Effector memory CD4-positive, alpha-beta T cell (primary cell): ENCODE measurements around the gene KMT2B.
A peak's percentile ranks its signal among the peaks of the same experiment; 100 is the strongest.

Experiments
- DNase-seq, 3 donors: peaks; one replicate each; pipeline ENCODE4 v3.0.0-alpha.2; 2020
- H3K27ac ChIP-seq: 2 replicates; pipeline ENCODE4 v1.7.0; 2013; ENCODE audit warnings: mild to moderate bottlenecking, low read length, moderate library complexity; ENCODE audit not compliant: insufficient read depth, poor library complexity, severe bottlenecking
- H3K27me3 ChIP-seq: replicated peaks from 2 replicates; pipeline ENCODE4 v1.7.0; 2013; ENCODE audit warnings: mild to moderate bottlenecking, low read length; ENCODE audit not compliant: insufficient read depth, control insufficient read depth, poor library complexity, severe bottlenecking
- H3K36me3 ChIP-seq: 2 replicates; pipeline ENCODE4 v1.7.0; 2013; ENCODE audit warnings: mild to moderate bottlenecking, low read length, moderate library complexity; ENCODE audit not compliant: control insufficient read depth, insufficient read depth
- H3K4me1 ChIP-seq: 2 replicates; pipeline ENCODE4 v1.7.0; 2013; ENCODE audit warnings: low read length, mild to moderate bottlenecking; ENCODE audit not compliant: control insufficient read depth, insufficient read depth, poor library complexity, severe bottlenecking
- H3K4me3 ChIP-seq: 2 replicates; pipeline ENCODE4 v1.7.0; 2013; ENCODE audit warnings: low read length, low read depth, mild to moderate bottlenecking; ENCODE audit not compliant: insufficient read depth, poor library complexity, severe bottlenecking
- H3K9me3 ChIP-seq: 2 replicates; pipeline ENCODE4 v1.7.0; 2013; ENCODE audit warnings: mild to moderate bottlenecking, low read length, moderate library complexity; ENCODE audit not compliant: control insufficient read depth

The KMT2B gene

DNA sequence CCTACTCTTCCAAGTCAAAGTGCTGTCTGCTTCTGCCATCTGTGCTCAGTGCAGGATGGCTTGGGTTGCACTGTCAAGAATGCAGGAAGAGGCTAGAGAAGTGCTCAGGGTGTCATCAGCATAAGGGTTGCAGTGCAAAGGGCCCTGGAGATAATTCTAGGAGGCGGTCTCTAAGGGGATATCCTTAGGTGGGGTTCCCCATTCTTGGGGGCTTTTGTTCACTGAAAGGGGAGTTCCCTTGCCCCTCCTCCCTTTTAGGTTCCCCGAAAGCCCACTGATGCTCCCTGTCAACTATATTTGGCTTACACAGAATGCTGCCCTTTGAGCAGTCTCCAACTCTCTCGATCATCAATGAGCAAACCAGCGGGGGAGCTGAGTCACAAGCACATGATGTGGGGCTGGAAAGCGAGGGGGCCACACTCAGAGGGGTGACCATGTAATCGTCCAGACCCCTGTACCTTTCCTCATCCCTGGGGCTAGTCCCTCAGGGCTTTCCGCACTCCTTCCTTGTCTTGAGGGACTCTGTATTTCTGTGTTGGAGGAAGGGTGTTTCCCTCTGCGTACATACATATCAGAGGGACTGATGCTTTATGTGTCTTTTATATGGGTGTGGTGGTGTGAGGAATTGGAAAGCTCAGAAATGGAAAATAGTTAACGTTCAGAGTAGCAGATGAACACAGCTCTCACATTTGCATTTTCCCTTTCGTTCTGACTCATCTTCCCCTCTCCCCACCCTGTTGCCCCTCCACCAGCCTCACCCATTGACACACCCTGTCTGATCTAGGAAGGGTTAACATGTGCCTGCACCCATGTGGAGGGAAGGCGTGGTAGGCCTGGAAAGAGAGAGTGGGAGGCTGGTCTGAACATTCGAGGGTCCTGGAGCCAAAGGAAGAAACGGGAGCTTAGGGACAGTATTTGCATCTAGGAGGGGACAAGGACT is 6.7 kb upstream of the KMT2B start:
- H3K27ac ChIP-seq = no peak overlapping the region
- no peaks in the 10 kb centered on the region for H3K36me3 ChIP-seq
- no peak for DNase-seq
- H3K9me3 ChIP-seq = no peaks in the 10 kb centered on the region
- H3K4me3 ChIP-seq = no peak overlapping the region
- H3K27me3 ChIP-seq = no peaks in the 10 kb centered on the region
- H3K4me1 ChIP-seq = peaks cover 28% of the 10 kb centered on the region

DNA sequence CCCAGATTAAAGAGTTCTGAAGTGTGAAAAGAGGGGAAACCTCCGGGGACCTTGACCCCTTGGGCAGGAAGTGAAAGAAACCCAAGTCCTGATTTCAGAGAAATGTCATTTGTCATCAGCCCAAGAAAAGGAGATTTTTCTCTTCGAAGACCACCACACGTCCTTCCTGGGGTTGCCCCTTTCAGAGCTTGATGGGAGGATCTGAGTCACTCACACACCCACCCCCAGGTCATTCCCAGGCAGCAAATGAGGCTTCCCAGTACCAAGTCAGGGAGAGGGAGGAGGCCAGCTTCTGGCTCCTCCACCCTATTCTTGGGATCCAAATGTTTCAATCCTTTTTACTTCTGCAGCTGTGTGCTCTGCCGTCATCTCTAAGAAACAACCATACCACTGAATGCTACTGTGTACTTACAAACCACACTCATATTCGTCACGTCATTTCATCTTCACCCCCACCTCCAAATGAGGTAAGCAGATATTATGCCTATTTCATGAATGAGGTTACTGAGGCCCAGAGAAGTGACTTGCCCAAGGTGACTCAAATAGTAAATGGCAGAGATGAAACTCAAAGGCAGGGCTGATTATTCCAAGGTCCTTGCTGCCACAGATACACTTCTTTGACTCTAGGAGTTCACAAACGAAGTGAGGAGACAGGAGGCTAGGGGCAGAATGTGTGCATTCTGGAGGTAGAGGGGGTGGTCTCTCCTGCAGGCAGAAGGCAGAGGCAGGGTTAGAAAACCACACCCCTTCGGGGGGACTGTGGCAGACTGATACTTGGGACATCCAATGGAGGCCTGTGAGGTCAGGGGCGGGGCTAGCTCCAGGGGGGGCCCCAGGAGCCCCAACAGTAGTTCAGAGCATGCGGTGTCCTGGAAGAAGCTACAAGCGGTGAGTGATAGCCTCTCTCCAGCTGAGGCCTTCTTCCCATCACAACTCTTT is 5.0 kb upstream of the KMT2B start:
- DNase-seq = peak in 1 of 3 donors; percentile 17

GRCh38 chr19:35713506-35713850 is 4.3 kb upstream of the KMT2B start:
- no peaks in the 10 kb centered on the region for H3K36me3 ChIP-seq
- peak overlapping the region; percentile 31 for H3K27ac ChIP-seq
- H3K4me1 ChIP-seq = peaks cover 41% of the 10 kb centered on the region
- H3K4me3 ChIP-seq = no peak overlapping the region
- H3K27me3 ChIP-seq = no peaks in the 10 kb centered on the region
- no peak for DNase-seq
- H3K9me3 ChIP-seq = no peaks in the 10 kb centered on the region

More for the DNA sequence above, 5.0 kb upstream of the KMT2B start:
- peak overlapping the region; percentile 31 for H3K27ac ChIP-seq
- no peaks in the 10 kb centered on the region for H3K9me3 ChIP-seq
- no peaks in the 10 kb centered on the region for H3K27me3 ChIP-seq
- no peak overlapping the region for H3K4me3 ChIP-seq
- no peaks in the 10 kb centered on the region for H3K36me3 ChIP-seq
- H3K4me1 ChIP-seq = peaks cover 40% of the 10 kb centered on the region

- Histone ChIP-seq H3K9me3 (no peaks in the 10 kb centered on the region), H3K27ac (no peak overlapping the region), H3K36me3 (no peaks in the 10 kb centered on the region), H3K4me1 (peaks cover 46% of the 10 kb centered on the region), H3K27me3 (no peaks in the 10 kb centered on the region), H3K4me3 (no peak overlapping the region)
- no peak for DNase-seq
Observed at GRCh38 chr19:35713904-35714495, 3.8 kb upstream of the KMT2B start.

DNA sequence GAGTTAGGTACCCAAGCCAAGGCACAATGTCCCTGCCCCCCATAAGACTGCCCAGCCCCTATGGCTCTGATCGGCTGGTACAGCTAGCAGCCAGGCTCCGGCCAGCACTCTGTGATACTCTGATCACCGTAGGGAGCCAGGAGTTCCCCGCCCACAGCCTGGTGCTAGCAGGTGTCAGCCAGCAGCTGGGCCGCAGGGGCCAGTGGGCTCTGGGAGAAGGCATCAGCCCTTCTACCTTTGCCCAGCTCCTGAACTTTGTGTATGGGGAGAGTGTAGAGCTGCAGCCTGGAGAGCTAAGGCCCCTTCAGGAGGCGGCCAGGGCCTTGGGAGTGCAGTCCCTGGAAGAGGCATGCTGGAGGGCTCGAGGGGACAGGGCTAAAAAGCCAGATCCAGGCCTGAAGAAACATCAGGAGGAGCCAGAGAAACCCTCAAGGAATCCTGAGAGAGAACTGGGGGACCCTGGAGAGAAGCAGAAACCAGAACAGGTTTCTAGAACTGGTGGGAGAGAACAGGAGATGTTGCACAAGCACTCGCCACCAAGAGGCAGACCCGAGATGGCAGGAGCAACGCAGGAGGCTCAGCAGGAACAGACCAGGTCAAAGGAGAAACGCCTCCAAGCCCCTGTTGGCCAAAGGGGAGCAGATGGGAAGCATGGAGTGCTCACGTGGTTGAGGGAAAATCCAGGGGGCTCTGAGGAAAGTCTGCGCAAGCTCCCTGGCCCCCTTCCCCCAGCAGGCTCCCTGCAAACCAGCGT is 3.0 kb upstream of the KMT2B start:
- Histone ChIP-seq H3K27me3 (no peaks in the 10 kb centered on the region), H3K27ac (no peak overlapping the region), H3K4me1 (peaks cover 52% of the 10 kb centered on the region), H3K36me3 (no peaks in the 10 kb centered on the region), H3K4me3 (no peak overlapping the region), H3K9me3 (no peaks in the 10 kb centered on the region)
- no peak for DNase-seq

- H3K4me3 ChIP-seq = no peak overlapping the region
Observed at GRCh38 chr19:35715355-35715809, 2.4 kb upstream of the KMT2B start.

DNA sequence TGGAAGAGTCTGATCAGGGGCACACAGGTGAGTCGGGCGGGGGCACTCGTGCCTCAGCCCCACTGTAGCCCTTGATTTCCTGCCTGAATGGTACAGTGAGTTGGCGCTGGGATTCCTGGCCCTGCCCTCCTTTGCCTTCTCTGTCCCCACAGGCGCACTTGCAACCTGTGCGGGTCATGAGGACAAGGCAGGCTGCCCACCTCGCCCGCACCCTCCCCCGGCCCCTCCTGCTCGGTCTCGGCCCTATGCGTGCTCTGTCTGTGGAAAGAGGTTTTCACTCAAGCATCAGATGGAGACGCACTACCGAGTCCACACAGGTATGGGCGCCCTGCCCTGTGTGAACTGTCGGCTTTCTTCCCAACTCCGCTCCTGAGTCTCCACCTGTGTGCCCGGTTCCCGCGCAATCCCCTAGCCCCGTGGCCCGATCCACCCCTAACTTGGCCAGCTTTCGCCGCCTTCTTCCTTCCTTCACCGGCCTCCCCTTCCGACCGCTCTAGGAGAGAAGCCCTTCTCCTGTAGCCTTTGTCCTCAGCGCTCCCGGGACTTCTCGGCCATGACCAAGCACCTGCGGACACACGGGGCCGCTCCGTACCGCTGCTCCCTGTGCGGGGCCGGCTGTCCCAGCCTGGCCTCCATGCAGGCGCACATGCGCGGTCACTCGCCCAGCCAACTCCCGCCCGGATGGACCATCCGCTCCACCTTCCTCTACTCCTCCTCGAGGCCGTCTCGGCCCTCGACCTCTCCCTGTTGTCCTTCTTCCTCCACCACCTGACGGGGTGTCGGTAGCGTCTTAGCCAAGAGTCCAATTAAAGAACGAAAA is 1.6 kb upstream of the KMT2B start:
- H3K36me3 ChIP-seq = peaks cover 4% of the 10 kb centered on the region
- no peak for DNase-seq
- no peaks in the 10 kb centered on the region for H3K27me3 ChIP-seq
- peak overlapping the region; percentile 80 for H3K27ac ChIP-seq
- peak overlapping the region; percentile 84 for H3K4me3 ChIP-seq
- no peaks in the 10 kb centered on the region for H3K9me3 ChIP-seq
- peaks cover 45% of the 10 kb centered on the region for H3K4me1 ChIP-seq

More at GRCh38 chr19:35715355-35715809, 2.4 kb upstream of the KMT2B start:
- Histone ChIP-seq H3K27me3 (no peaks in the 10 kb centered on the region), H3K36me3 (no peaks in the 10 kb centered on the region), H3K27ac (no peak overlapping the region), H3K9me3 (no peaks in the 10 kb centered on the region), H3K4me1 (peaks cover 53% of the 10 kb centered on the region)
- no peak for DNase-seq

DNA sequence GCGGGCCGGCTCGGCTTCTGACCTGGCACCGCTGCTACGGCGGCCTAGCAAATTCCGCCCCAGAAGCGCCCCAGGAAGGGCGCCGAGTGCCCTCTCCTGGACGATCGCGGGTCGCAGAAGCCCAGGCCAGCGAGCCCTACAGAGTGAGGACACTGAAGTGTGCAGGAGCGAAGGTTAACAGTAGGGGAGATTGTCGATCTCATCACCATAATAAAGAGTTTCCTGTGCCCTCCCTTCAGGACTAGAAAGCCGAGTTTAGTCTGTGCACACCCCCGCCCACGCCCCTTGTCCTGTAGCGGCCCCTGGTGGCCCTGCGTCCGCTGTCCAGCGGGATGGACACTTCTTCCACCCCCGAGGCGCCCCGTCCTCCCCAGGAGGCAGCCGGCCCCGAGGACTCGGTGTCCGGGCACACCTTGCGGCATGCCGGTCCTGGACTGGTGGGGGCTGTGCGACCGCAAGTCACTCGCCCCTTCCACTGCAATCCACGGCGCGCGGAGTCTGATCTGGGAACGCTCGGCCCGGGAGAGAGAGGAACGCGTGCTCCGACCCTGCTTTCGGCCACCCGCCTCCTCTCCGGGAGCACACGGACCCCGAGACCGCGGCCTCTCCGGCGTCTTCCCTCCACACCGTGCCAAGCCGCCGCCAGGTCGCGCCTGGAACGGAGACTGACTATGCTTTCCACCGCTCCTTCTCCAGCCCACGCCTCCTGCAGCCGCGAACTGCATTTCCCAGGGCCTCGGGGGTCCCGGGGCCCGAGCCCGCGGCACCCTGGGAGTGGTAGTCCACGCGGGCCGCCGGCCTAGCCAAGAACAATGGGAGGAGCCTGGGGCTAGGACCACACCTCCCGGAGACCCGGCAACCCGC is 770 bp upstream of the KMT2B start:
- Histone ChIP-seq H3K9me3 (no peaks in the 10 kb centered on the region), H3K4me3 (peak overlapping the region; percentile 84), H3K27me3 (no peaks in the 10 kb centered on the region), H3K27ac (peak overlapping the region; percentile 80), H3K36me3 (peaks cover 13% of the 10 kb centered on the region), H3K4me1 (peaks cover 44% of the 10 kb centered on the region)
- DNase-seq = peak; percentile 93 to 95 (median 94)
